Trophoblast cell (in vitro differentiated cells and primary cell): Measurements from ENCODE around the gene PSG2.
"Not testable (repeated sequence)": the region's sequence is repeated elsewhere in the genome, so short reads cannot be mapped to it uniquely, and the experiment has no call there.

Experiments used
- DNase-seq, 2 donors: peaks; one replicate each; pipeline ENCODE4 v3.0.0-alpha.2; 2016
- H2AFZ ChIP-seq: 2 replicates; pipeline ENCODE4 v1.6.1; 2013; ENCODE audit warnings: low read length, moderate library complexity, mild to moderate bottlenecking; ENCODE audit not compliant: insufficient read depth, poor library complexity
- H2AK5ac ChIP-seq: 2 replicates; pipeline ENCODE4 v1.6.1; 2013; ENCODE audit warnings: mild to moderate bottlenecking, low read length
- H2BK120ac ChIP-seq: 2 replicates; pipeline ENCODE4 v1.6.1; 2013; ENCODE audit warnings: low read length, mild to moderate bottlenecking, moderate library complexity; ENCODE audit not compliant: insufficient read depth, poor library complexity
- H2BK12ac ChIP-seq: 2 replicates; pipeline ENCODE4 v1.6.1; 2013; ENCODE audit warnings: mild to moderate bottlenecking, low read length, moderate library complexity
- H2BK5ac ChIP-seq: 2 replicates; pipeline ENCODE4 v1.6.1; 2013; ENCODE audit warnings: low read length, low read depth, moderate library complexity, mild to moderate bottlenecking; ENCODE audit not compliant: poor library complexity
- H3K14ac ChIP-seq: 2 replicates; pipeline ENCODE4 v1.6.1; 2013; ENCODE audit warnings: mild to moderate bottlenecking, low read length
- H3K18ac ChIP-seq: 2 replicates; pipeline ENCODE4 v1.6.1; 2013; ENCODE audit warnings: mild to moderate bottlenecking, low read length
- H3K23ac ChIP-seq: 2 replicates; pipeline ENCODE4 v1.6.1; 2013; ENCODE audit warnings: low read length
- H3K27ac ChIP-seq: 2 replicates; pipeline ENCODE4 v1.5.1; 2013; ENCODE audit warnings: low read depth, mild to moderate bottlenecking, inconsistent platforms, low read length, moderate library complexity
- H3K27me3 ChIP-seq: 2 replicates; pipeline ENCODE4 v1.6.1; 2013; ENCODE audit warnings: inconsistent platforms, mild to moderate bottlenecking, low read length, moderate library complexity; ENCODE audit not compliant: insufficient read depth
- H3K36me3 ChIP-seq, 2 experiments: 1 replicate in 1 of 2; 2 replicates in 1 of 2; pipeline ENCODE4 v1.6.1; 2013; ENCODE audit warnings: low read length in 2 of 2, mild to moderate bottlenecking in 2 of 2, moderate library complexity in 1 of 2; ENCODE audit not compliant: insufficient read depth in 2 of 2, control insufficient read depth in 1 of 2
- H3K4ac ChIP-seq: 2 replicates; pipeline ENCODE4 v1.6.1; 2013; ENCODE audit warnings: low read depth, mild to moderate bottlenecking, low read length, moderate library complexity
- H3K4me1 ChIP-seq, 2 experiments: 1 replicate in 1 of 2; 2 replicates in 1 of 2; pipeline ENCODE4 v1.6.1; 2013; ENCODE audit warnings: low read length in 2 of 2, mild to moderate bottlenecking in 2 of 2, moderate library complexity in 1 of 2; ENCODE audit not compliant: insufficient read depth in 2 of 2, control insufficient read depth in 1 of 2
- H3K4me2 ChIP-seq: 2 replicates; pipeline ENCODE4 v1.6.1; 2013; ENCODE audit warnings: inconsistent platforms, mild to moderate bottlenecking, low read length, moderate library complexity
- H3K4me3 ChIP-seq: 2 replicates; pipeline ENCODE4 v1.5.1; 2013; ENCODE audit warnings: mild to moderate bottlenecking, low read depth, low read length, inconsistent platforms
- H3K79me1 ChIP-seq: one replicate; pipeline ENCODE4 v1.6.1; 2013; ENCODE audit warnings: low read length
- H3K79me2 ChIP-seq: 2 replicates; pipeline ENCODE4 v1.6.1; 2013; ENCODE audit warnings: low read length, mild to moderate bottlenecking; ENCODE audit not compliant: control insufficient read depth, insufficient read depth, poor library complexity
- H3K9ac ChIP-seq: 2 replicates; pipeline ENCODE4 v1.6.1; 2013; ENCODE audit warnings: mild to moderate bottlenecking, low read length
- H3K9me3 ChIP-seq: 2 replicates; pipeline ENCODE4 v1.6.1; 2013; ENCODE audit warnings: low read depth, mild to moderate bottlenecking, control low read depth, inconsistent platforms, low read length; ENCODE audit not compliant: insufficient read depth
- H4K12ac ChIP-seq: 2 replicates; pipeline ENCODE4 v1.6.1; 2013; ENCODE audit warnings: low read depth, mild to moderate bottlenecking, low read length, moderate library complexity
- H4K8ac ChIP-seq: 2 replicates; pipeline ENCODE4 v1.6.1; 2013; ENCODE audit warnings: low read depth, mild to moderate bottlenecking, low read length, moderate library complexity
- H4K91ac ChIP-seq: one replicate; pipeline ENCODE4 v1.6.1; 2013; ENCODE audit warnings: low read depth, mild to moderate bottlenecking, low read length, moderate library complexity
- WGBS: extraction: QIAGEN DNeasy Blood & Tissue Kit; methylation state at CpG from one replicate; pipeline ENCODE4 v1.1.7; 2013; ENCODE audit warnings: missing lambda C conversion rate; ENCODE audit not compliant: insufficient read length, insufficient coverage; ENCODE audit errors: extremely low coverage; 5-methylcytosine and 5-hydroxymethylcytosine counted together

PSG2 gene

GRCh38 chr19:43087702-43088340, 5.3 kb upstream of the PSG2 start:
- not testable (repeated sequence) for H2BK12ac ChIP-seq, H4K8ac ChIP-seq, H3K79me1 ChIP-seq, H2BK120ac ChIP-seq, H2AFZ ChIP-seq, H3K18ac ChIP-seq, H4K12ac ChIP-seq, H3K36me3 ChIP-seq, H3K14ac ChIP-seq, H3K4me3 ChIP-seq, H3K23ac ChIP-seq, H2AK5ac ChIP-seq, H3K4me2 ChIP-seq, H3K79me2 ChIP-seq, H4K91ac ChIP-seq, H2BK5ac ChIP-seq, H3K4me1 ChIP-seq, H3K27me3 ChIP-seq, H3K27ac ChIP-seq, H3K4ac ChIP-seq, H3K9ac ChIP-seq
- H3K9me3 ChIP-seq, result peaks cover 18% of the 10 kb centered on the region
- DNase-seq, result peak; percentile 22 to 60
- WGBS, result no CpG with 5 or more reads among the region's 13 CpGs

DNA sequence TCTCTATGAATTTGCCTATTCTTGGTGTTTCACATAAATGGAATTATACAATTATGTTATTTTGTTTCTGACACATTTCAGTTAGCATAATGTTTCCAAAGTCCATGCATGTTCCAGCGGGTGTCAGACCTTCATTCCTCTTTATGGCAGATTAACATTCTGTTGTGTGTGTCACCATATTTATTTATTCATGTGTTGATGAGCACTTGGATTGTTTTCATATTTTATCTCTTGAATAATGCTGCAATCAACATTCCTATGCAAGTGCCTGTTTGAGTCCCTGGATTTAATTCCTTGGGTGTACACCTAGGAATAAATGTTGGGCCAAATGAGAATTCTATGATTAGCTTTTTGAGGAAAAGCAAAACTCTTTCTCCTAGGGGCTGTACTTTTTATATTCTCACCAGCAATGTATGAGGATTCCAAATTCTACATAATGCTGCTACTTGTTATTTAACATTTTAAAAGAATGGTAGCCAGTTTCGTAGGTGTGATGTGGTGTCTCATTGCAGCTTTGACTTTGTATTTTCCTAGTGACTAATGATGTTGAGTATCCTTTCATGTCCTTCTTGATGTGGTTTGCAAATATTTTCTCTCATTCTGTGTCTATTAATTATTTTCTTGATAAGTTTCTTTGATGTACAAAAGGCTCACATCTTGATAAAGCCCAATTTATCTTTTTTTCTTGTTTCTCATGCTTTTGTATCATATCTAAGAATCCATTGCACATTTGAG, 3.5 kb upstream of the PSG2 start:
- H3K4me2 ChIP-seq, H3K4me1 ChIP-seq, H3K27ac ChIP-seq, H3K79me1 ChIP-seq, H3K4ac ChIP-seq, H3K18ac ChIP-seq, H3K4me3 ChIP-seq, H3K23ac ChIP-seq, H2BK12ac ChIP-seq, H2BK5ac ChIP-seq, H3K9ac ChIP-seq, H2AK5ac ChIP-seq, H3K36me3 ChIP-seq, H2BK120ac ChIP-seq, DNase-seq, H4K12ac ChIP-seq, H4K8ac ChIP-seq, H3K79me2 ChIP-seq, H3K14ac ChIP-seq, H2AFZ ChIP-seq, H4K91ac ChIP-seq, H3K27me3 ChIP-seq: not testable (repeated sequence)
- no CpG with 5 or more reads among the region's 2 CpGs for WGBS
- peaks cover 28% of the 10 kb centered on the region for H3K9me3 ChIP-seq

GRCh38 chr19:43084196-43084832, 1.8 kb upstream of the PSG2 start:
- WGBS, result no CpG with 5 or more reads among the region's 12 CpGs
- not testable (repeated sequence) for H3K23ac ChIP-seq, H3K14ac ChIP-seq, H3K4ac ChIP-seq, H3K79me1 ChIP-seq, H3K36me3 ChIP-seq, H3K9ac ChIP-seq, H3K4me1 ChIP-seq, H2BK5ac ChIP-seq, H3K27ac ChIP-seq, H3K79me2 ChIP-seq, H4K12ac ChIP-seq, H2AK5ac ChIP-seq, H3K27me3 ChIP-seq, H2AFZ ChIP-seq, H3K4me3 ChIP-seq, H4K91ac ChIP-seq, H2BK12ac ChIP-seq, H3K4me2 ChIP-seq, H4K8ac ChIP-seq, H3K18ac ChIP-seq, H2BK120ac ChIP-seq
- peaks cover 32% of the 10 kb centered on the region for H3K9me3 ChIP-seq
- DNase-seq, result peak; percentile 15 to 67

GRCh38 chr19:43083721-43084120, 1.2 kb upstream of the PSG2 start:
- not testable (repeated sequence) for H4K91ac ChIP-seq, H3K23ac ChIP-seq, H2AK5ac ChIP-seq, DNase-seq, H4K8ac ChIP-seq, H3K9ac ChIP-seq, H4K12ac ChIP-seq, H3K4ac ChIP-seq, H3K79me1 ChIP-seq, H3K4me3 ChIP-seq, H3K18ac ChIP-seq, H3K4me1 ChIP-seq, H3K27me3 ChIP-seq, H3K4me2 ChIP-seq, H3K27ac ChIP-seq, H2AFZ ChIP-seq, H2BK12ac ChIP-seq, H3K79me2 ChIP-seq, H2BK120ac ChIP-seq, H3K14ac ChIP-seq, H3K36me3 ChIP-seq, H2BK5ac ChIP-seq
- WGBS, result no CpG with 5 or more reads among the region's 9 CpGs
- H3K9me3 ChIP-seq, result peaks cover 32% of the 10 kb centered on the region
